Measurements from ENCODE around the gene BFSP1.

The BFSP1 gene

DNA sequence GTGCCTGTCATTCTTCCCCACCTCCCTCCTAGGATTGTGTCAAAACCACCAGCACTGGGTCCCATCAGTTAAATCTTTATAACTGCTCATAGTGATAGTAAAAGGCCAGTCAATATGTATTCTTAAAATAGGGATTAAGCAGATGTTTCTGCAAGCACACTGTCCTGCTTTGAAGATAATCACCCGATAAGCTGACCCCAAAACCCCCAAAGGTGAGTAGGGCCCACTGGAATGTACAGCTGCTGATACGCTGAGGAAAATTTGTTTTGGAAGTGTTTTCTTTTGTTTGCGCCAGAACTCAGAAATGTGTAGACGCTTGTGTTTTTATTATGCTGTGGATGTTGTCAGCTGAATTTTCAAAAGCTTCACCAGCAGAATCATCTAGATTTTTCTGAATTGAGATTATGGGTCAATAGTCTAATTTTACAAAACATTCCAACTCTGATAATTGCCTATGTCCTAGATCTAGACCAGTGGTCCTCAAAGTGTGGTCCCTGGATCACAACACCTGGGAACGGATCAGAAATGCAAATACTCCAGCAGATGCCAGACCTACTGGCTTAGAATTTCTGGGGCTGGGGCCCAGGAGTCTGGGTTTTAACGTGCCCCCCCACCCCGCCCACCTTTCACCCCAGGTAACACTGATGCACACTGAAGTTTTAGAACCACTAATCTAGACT, 11.4 kb downstream of the BFSP1 start:
- no peak for DNase-seq

DNA sequence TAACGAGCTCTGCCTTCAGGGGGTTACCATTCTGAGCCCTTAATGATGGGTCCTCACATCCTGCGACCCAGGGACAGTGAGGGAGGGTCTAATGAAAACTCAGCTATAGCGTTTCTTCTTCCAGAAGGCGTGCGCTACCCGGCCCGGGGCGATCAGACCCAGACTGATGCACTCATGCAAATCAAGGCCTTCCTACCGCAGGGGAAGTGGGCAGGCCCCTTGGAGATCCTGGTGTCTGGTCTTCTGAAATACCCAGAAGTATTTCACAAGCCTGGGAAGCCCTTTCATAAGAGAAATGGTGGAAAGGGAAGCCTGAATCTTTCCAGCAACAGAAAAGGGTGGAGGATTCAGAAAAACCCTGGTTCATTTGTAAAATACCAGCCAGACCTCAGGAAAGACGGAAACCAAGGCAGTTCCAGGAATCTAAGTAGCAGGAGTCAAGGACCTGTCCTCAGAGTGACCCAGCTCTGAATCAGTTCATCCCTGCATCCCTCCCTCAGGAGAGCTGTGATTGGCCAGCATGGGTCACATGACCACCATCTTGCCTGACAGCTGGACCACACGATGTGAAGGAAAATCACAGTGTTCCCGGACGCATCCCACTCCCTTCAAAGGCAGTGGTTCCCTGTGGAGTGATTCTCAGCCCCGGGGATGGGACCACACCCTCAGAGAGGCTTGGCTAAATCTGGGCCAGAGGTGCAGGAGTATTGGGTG, 12.7 kb downstream of the BFSP1 start:
- DNase-seq = no peak

DNA sequence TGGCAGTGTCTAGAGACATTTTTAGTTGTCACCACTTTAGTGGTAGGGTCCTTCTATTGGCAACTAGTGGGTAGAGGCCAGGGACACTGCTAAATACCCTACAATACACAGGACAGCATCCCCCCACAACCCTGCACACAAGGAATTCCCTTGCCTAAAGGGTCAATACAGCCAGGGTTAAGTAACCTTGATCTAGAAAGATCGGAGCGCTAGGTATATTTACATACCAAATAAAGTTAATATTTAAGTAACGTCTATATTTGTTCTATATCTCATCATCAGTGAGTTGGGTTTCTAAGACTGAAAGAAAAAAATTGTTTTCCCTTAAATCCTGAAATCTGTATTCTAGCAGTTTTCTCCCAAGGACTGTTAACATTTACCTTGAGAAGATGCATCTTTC, 16.1 kb downstream of the BFSP1 start:
- DNase-seq = no peak

DNA sequence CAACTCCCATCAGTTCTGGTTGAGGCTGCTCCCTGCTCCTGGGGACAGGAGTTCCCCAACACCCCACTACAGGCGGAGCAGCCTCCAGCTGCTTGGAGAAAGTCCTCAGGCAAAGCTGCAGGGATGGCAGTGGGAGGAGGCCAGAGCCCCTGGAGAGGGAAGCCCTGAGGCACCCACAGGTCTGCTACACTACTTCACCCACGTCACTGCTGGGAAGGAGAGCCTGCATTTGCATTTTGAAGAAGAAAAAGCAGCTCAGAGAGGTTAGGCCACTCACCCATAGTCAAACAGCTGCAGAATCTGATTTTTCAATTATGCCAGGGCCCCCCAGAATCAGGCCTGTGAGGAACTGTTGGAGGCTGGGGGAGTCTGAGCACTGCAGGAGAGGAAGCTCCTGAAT, 17.2 kb downstream of the BFSP1 start:
- DNase-seq = no peak

DNA sequence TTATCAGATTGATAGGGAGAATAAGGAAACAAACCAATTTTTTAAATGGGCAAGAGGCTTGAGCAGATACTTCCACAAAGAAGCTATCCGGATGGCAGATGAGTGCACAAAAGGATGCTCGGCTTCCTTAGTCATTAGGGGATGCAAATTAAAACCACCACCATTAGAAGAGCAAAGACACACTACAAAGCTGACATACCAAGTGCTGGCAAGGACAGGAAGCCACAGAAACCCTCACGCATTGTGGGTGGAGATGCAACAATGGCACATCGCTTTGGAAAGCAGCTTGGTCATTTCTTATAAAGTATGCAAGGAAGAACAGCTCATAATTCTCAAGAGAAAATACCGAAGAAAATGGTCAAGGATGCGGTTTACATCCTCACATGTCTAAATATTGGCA, 19.8 kb downstream of the BFSP1 start:
- no peak for DNase-seq

DNA sequence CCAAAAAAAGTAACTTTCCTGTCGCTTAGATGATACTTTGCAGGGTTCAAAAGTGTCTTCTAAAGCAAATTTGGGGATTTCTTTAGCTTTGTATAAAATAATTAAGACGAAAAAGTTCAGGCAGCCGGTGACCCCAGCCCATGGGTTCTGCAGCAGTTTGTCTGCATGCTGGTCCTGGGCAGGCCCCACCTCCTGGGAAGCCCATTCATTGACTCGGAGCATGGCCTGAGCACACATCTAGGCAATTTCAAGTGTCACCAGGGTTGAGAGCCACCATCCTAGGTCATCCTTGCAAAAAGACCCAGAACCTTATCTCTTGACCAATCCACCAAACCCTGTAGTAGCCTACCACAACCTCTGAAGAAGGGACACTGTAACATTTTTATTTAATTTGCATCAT, 20.6 kb downstream of the BFSP1 start:
- no peak for DNase-seq

DNA sequence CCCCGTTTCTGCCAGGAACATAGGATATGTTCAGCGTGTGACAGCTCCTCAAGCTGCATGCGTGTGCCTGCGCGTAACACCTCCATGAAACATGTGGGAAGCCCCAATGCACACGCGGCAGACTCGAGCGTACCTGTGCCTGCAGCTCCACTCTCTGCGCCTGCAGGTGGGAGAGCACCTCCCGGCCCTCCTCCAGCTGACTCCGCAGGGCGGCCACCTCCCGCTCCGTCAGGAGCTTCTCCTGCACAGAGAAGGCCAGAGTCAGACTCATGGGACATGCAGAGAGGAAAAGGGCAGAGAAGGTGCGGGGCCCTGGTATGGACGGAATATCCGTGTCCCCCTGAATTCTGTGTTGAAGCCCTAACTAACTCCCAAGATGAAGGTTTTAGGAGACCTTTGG, 22.4 kb downstream of the BFSP1 start:
- DNase-seq = no peak

DNA sequence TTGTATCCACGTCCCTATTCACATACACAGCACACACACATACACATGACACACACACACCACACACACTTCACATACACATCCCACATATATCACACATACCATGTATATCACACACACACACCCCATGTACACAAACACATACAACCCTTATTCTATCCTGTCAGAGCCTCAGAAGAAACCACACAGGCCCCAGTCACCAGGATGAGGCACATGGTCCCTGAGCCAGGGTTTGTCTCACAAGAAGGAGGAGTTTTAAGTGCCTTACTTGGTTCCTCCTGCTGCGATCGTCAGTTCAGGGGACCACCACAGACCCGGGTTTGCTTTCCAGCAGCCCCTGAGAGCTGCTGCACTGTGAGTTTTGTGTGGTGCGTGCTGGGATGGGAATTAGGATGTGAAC, 23.6 kb downstream of the BFSP1 start:
- DNase-seq = no peak

DNA sequence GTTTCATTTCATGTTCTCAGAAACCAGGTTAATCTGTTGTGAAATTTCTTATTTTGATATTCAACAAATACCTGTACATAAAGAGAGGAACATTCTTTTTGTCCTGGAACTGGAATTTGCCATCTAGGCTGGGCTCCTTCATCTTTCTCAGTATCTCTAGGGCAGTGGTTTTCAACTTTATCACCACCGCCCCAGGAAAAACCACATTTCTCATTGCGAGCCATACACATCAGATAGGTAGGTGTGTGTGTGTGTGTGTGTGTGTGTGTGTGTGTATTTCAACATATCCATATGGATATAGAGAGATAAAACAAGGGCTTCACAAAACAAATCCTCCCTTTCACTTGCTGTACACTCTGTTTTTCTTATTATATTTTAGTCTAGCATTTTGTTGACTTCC, 24.1 kb downstream of the BFSP1 start:
- no peak for DNase-seq

DNA sequence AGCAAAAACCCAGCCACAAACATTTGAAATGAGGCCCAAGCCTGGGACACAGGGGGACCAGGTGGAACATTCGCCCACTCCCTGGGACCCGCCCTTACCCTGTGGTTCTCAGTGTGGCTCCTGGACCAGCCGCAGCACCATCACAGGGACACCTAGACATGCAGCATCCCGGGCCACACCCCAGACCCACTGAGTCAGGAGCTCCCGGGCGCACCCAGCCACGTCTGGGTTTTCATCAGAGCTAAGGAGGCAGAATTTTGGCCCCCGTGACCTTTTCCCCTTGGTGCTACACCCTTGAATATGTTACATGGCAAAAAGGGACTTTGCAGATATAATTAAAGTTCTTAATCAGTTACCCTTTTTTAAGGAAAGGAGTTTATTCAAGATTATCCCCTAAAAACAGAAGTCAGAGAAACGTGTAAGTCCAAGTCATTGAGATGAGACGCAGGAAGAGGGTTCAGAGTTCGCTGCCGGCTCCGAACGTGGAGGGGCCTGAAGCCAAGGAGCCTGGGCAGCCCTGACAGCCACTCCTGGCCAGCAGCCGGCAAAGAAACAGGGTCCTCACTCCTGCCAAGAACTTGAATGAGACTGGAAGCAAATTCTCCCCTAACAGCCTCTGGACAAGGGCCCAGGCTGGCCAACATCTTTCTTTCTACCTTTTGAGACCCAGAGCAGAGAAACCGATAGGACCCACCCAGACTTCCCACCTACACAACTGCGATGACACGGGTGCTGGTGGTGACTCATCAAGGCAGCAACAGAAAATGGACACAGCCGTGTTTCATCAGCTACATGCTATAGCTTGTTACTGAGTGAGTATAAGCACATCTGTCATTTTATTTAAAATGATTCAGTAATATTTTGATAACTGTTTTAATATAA, 25.3 kb downstream of the BFSP1 start:
- no peak for DNase-seq

DNA sequence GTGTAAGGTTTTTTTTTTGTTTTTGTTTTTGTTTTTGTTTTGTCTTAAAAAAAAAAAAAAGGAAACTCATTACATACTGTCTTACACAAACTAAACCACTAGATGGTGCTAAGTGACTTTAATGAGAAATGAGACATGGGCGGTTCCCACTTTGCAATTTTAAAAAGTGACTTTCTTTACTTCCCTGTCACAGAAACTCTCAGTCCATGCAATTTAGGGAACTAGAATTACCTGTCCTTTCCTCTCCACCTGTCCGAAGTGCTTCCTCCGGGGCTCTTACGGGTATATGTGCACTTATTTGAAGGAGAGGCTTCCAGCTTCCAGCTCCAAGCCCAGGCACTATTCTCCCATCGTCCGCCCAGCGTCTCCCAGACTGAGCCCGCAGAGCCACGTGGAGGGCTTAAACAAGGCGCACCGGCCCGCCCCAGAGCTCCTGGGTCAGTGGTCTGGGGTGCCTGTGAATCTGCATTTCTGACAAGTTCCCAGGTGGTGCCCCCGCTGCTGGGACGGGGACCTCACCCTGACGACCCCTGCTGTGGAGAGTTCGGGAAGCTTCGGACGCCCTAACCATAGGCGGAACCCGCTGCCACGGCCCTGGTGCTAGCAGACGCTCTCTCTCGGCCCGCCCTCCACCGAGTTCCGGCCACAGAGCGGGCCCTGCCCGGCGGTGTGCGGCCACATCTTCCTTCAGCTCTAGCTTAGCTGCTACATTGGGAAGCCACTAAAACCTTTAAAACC, 26.1 kb downstream of the BFSP1 start:
- peak; percentile 75 for DNase-seq

DNA sequence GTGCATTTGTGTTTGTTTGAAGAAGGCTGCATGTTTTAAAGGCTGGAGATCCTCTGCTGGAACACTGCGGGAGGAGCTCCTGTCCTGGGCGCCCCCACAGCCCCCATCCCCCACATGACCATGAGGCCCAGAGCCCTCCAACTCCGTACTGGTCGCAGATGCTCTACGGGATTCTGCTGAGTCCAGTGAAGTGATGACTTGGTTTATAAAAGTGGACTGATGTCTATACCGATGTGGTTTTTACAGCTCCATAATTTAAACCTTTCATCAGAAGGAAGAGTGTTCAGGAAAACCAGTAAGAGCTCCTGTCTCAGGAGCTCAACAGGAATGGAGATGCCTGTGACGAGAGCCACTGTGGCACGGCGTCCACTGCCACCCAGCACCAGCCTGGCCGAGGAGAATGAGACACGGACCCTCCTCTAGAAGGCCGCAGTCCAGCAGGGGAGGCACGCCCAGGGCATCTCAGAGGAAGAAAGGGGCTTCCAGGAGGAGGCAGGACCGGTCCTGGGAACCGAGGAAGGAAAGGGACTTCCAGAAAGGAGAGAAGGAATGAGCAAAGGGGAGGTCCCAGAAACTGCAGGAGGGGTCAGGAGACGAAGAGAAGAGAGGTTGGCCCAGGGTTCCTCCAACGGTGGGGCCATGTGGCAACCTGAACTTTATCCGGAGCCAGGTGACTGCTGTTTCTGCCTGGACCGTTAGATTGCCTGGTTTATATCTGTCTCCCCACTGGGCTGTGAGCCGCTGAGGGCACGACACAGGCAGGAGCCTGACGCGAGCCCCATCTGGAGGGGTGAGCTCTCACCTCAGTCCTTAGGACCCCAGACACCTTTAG, 26.9 kb downstream of the BFSP1 start:
- no peak for DNase-seq

DNA sequence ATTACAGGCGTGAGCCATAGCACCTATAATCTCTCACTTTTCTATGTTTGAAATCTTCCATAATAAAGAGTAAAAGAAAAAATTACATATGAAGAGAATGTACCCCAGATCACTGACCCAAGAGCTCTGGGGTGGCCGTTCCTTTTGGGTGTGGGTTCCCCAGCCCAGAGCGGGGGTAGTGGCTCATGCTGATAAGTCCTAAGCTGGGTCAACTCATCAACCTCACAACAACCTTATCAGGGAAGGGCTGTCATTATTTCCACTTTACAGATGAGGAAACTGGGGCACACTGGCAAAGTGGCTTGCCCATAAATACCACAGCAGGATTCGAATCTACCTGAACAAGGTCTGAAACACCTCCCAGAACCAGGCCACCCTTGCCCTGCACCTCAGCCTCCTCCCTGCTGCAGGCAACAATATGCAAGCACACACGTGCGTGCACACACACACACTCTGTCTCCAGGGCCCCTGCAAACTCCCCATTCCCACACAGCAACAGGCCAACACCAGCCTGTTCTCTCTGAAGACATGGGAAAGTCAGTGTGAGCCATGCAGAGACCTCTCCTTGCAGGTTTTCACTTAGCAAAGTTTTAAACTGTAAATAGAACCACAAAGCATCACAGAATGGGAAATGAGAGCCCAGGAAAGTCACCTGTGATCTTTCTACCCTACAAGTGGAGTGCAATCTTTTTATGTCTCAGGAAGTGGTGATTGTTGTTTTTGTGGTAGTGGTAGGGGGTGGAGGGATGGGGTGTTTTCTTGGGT, 27.7 kb downstream of the BFSP1 start:
- DNase-seq = no peak

DNA sequence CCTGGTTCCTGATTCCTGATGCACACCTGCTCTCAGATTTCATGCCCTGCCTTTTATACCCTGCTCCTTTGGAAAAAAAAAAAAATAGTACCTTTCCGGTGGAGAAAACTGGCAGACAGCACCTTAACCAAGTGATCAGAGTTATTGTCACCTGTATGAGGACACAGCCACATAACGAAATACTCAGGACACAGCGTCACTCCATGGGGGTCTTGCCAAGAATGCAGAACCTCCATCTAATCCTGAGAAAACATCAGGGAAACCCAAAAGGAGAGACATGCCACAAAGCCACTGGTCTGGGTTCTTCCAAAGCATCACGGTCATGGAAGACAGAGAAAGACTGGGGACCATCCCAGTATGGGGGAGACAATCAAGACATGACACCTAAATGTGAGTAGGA, 29.1 kb downstream of the BFSP1 start:
- no peak for DNase-seq

DNA sequence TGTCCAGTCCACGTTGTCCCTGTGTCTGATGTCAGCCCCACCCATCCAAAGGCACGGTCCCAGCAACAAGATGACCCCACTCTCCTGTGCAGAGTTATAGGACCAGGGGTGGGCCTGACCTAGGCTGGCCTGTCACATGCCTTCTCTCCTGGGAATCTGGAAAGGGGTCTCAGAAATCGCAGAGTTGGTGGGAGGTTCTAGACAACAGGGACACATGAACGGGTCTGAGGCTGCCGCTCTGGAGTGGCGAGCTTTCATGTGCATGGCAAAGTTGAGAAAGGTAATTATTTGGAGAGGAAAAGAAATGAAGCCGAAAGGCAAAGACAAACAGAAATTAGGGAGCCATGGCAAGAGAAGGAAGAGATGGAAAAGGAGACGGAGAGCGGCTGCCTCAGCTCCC, 29.5 kb downstream of the BFSP1 start:
- DNase-seq = no peak

DNA sequence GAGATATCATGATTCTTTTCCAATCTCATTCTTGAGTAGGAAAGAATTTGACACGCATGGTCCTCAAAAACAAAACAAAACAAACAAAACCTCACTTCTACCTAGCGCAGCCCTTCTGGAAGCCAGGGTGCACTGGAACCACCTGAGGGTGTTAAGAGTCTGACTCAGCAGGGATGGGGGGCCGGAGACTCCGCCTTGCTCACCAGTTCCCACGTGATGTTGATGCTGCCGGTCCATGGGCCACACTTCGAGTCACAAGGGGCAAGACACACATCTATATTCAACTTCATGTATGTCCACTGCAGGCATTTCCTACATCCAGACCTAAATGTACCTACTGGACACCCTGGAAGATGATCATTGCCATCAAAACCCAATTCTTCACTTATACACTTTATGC, 30.4 kb downstream of the BFSP1 start:
- no peak for DNase-seq

DNA sequence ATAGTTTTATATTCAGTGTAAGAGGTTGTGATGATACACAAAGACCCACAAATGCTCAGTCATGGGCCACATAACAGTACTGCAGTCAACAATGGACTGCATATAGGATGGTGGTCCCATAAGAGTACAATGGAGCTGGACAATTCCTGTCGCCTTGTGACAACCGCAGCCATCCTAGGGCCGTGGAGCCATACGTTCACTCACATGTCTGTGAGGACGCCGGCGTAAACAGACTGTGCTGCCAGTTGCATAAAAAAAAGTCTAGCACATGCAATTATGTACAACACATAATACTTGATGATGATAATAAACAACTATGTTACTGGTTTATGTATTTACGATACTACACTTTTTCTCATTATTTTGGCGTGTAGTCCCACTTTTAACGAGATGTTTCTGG, 30.9 kb downstream of the BFSP1 start:
- no peak for DNase-seq

DNA sequence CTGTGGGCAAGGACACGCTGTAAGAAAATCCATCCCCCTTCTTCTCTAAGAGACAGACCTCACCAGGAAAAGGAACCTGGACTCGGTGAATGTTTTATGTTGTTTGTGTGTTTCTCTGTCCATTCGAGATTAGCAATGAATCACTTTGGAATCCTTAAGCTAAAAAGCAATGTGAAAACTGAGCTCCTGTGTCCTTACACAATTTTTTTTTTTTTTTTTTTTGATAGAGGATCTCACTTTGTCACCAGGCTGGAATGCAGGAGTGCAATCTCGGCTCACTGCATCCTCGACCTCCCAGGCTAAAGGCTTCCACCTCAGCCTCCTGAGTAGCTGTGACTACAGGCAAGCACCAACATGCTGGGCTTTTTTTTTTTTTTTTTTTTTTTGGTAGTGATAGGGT, 32.1 kb downstream of the BFSP1 start:
- DNase-seq = no peak

DNA sequence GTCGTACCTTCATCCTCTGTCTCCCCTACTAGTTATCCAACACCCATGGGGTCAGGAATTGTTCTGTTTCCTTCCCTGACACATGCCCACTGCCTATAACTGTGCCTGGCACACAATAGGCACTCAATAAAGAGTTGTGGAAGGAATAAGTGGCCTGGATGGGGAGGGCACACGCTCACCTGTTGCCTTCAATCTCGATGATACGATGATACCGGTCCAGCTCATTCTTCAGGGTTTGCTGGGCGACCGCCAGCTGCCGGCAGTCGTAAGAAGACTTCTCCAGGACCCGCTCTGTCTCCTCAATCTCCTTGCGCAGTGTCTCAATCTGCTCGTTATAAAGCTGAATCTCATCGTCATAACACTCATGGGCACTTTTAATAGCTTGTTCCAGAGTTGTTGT, 32.5 kb downstream of the BFSP1 start:
- DNase-seq = no peak

DNA sequence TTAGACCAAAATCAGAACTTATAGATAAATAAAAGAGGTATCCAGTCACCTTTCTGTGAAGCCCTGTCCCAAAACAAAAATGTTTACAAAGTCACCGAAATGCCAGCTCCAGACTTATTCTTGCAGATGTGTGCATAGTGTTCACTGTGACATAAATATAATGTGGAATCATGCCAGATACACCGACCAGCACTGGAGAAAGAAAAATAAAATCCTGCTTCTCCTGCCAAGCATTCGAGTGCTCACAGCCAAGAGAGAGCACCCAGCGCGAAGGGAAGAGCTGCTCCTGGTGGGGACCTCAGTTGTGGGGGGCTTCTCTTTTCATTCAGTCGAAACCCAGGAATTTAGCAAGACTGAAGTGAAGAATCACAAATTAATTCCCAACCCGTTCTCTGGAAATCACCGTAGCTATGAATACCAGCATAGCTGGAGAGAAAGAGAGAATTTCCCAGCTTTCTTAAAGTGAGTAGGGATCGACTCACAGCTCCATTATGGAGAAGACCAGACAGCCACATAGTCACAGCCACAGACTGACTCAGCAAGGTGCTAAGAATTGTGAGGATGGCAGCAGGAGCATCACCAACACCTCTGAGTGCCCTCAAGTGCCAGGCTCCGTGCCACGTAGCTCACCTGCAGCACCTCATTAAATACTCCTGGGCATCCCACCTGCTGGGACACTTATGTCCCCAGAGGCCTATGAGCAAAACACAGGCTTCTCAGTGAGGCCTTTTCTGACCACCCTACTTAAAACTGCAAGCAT, 33.2 kb downstream of the BFSP1 start:
- no peak for DNase-seq

DNA sequence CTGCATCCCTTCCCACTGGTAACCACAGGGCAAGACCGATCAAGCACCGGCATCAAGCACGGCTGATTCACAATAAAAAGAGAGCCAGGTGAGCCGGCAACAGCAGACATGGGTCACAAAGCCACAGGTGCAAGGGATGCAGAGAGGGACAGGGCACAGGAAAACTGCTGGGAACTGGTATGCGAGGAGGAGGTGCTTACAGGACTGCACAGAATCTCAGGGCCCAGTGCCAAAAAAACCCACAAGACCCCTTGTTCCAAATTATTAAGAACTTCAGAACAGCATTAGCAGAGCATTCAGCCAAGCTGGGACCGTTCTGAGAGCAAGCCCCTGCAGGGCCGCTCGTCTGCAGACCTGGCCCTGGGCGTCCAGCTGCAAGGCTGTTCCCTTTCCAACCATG, 35.4 kb downstream of the BFSP1 start:
- DNase-seq = no peak
